Measurements from ENCODE around the gene BRCA2. TPM values are rescaled to one million over a fixed set of nuclear protein-coding genes. Genes with fewer than 3 reads are reported as not detected.

The BRCA2 gene
- total RNA-seq, 1 experiment from 2014 or later = 29.8 TPM

DNA sequence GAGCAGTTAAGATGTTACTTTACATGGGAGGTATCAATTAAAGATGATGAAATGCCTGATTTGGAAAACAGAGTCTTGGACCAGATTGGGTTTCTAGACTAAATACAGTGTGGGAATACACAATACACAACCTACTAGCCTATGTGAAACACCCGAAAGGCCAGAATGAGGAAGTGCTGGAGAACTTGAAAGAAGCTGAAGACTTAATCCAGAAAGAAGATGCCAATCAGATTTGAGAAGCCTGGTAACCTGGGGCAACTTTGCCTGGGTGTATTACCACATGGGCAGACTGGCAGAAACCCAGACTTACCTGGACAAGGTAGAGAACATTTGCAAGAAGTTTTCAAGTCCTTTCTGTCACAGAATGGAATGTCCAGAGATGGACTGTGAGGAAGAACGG lies 69.4 kb downstream of the BRCA2 start:
- BruUV-seq (replicated peaks) = no TSS peak
- no peaks in the 10 kb centered on the region for H3K9me3 Mint-ChIP-seq (ENCODE audit: unreplicated experiment)

DNA sequence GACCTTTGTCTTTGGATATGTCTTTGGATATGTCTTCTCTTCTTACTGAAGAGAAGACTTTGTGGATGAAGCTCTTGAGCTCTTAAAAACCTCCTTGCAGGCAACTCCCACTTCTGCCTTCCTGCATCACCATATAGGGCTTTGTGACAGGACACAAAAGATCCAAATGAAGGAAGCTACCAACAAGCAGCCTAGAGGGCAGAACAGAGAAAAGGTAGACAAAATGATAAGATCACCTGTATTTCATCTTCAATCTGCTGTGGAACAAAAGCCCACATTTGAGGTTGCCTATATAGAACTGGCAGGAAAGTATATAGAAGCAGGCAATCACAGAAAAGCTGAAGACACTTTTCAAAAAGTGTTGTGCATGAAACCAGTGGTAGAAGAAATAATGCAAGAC lies 70.1 kb downstream of the BRCA2 start:
- Histone ChIP-seq H3K9me3 (no peaks in the 10 kb centered on the region), H3K4me3 (ENCODE audit: low read depth, low read length) (no peak overlapping the region), H3K4me1 (no peaks in the 10 kb centered on the region), H3K36me3 (ENCODE audit: control insufficient read depth, insufficient read depth, low read length) (no peaks in the 10 kb centered on the region), H3K27me3 (replicated peaks; ENCODE audit: control insufficient read depth, insufficient read depth, low read length) (no peaks in the 10 kb centered on the region)
- no TSS peak for BruUV-seq (replicated peaks)
- H3K4me3 Mint-ChIP-seq (ENCODE audit: unreplicated experiment) = no peak overlapping the region
- H3K9me3 Mint-ChIP-seq (ENCODE audit: unreplicated experiment) = no peaks in the 10 kb centered on the region
- no peaks in the 10 kb centered on the region for H3K4me1 Mint-ChIP-seq (ENCODE audit: low read depth, unreplicated experiment)
- H3K36me3 Mint-ChIP-seq (ENCODE audit: insufficient read depth, unreplicated experiment) = peaks cover 15% of the 10 kb centered on the region
- intact Hi-C loops (cut with micrococcal nuclease; ENCODE audit: unreplicated experiment) = no loop called here
- DNase-seq = no peak
- H3K27ac Mint-ChIP-seq (ENCODE audit: unreplicated experiment) = no peak overlapping the region
- ChIA-PET CTCF (no interaction called here), POLR2A (no interaction called here)
- TF ChIP-seq, protein P1, sequence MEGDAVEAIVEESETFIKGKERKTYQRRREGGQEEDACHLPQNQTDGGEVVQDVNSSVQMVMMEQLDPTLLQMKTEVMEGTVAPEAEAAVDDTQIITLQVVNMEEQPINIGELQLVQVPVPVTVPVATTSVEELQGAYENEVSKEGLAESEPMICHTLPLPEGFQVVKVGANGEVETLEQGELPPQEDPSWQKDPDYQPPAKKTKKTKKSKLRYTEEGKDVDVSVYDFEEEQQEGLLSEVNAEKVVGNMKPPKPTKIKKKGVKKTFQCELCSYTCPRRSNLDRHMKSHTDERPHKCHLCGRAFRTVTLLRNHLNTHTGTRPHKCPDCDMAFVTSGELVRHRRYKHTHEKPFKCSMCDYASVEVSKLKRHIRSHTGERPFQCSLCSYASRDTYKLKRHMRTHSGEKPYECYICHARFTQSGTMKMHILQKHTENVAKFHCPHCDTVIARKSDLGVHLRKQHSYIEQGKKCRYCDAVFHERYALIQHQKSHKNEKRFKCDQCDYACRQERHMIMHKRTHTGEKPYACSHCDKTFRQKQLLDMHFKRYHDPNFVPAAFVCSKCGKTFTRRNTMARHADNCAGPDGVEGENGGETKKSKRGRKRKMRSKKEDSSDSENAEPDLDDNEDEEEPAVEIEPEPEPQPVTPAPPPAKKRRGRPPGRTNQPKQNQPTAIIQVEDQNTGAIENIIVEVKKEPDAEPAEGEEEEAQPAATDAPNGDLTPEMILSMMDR (IDR thresholded peaks at IDR 0.05; ENCODE audit: insufficient read depth in 1 of 2, low read depth in 1 of 2, low read length in 1 of 2, severe bottlenecking in 1 of 2, unreplicated experiment in 1 of 2) = no peak
- no peaks in the 10 kb centered on the region for H3K27me3 Mint-ChIP-seq (ENCODE audit: insufficient read depth, unreplicated experiment)

More for the DNA sequence above, 69.4 kb downstream of the BRCA2 start:
- ChIA-PET POLR2A (no interaction called here), CTCF (no interaction called here)
- no peaks in the 10 kb centered on the region for H3K9me3 ChIP-seq
- Mint-ChIP-seq H3K4me3 (ENCODE audit: unreplicated experiment) (no peak overlapping the region), H3K4me1 (ENCODE audit: low read depth, unreplicated experiment) (no peaks in the 10 kb centered on the region), H3K36me3 (ENCODE audit: insufficient read depth, unreplicated experiment) (peaks cover 8% of the 10 kb centered on the region), H3K27me3 (ENCODE audit: insufficient read depth, unreplicated experiment) (no peaks in the 10 kb centered on the region), H3K27ac (ENCODE audit: unreplicated experiment) (no peak overlapping the region)
- no peaks in the 10 kb centered on the region for H3K27me3 ChIP-seq (replicated peaks; ENCODE audit: control insufficient read depth, insufficient read depth, low read length)
- no peak overlapping the region for H3K4me3 ChIP-seq (ENCODE audit: low read depth, low read length)
- no peaks in the 10 kb centered on the region for H3K36me3 ChIP-seq (ENCODE audit: control insufficient read depth, insufficient read depth, low read length)
- no peak for DNase-seq
- intact Hi-C loops (cut with micrococcal nuclease; ENCODE audit: unreplicated experiment) = no loop called here
- no peaks in the 10 kb centered on the region for H3K4me1 ChIP-seq
- TF ChIP-seq, protein P1 (IDR thresholded peaks at IDR 0.05; ENCODE audit: insufficient read depth in 1 of 2, low read depth in 1 of 2, low read length in 1 of 2, severe bottlenecking in 1 of 2, unreplicated experiment in 1 of 2) = no peak

DNA sequence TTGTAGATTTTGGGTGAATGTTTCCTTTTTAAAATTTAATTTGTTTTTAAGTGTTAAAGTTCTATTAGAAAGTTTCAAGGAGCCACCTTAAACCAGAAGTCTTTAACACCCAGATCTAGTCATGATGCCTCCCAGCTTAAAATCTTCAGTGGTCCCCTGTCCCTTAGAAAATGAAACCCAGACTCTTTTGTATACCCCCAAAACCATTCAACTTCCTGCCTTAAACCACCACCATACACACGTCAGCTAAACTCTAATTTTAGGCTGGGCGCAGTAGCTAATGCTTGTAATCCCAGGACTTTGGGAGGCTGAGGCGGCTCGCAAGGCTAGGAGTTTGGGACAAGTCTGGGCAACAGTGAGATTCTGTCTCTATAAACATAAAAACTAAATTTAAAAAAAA lies 74.7 kb downstream of the BRCA2 start:
- H3K36me3 ChIP-seq (ENCODE audit: control insufficient read depth, insufficient read depth, low read length) = no peaks in the 10 kb centered on the region
- POLR2A ChIA-PET = no interaction called here
- no peaks in the 10 kb centered on the region for H3K9me3 Mint-ChIP-seq (ENCODE audit: unreplicated experiment)

More for the DNA sequence above, 74.7 kb downstream of the BRCA2 start:
- CTCF ChIA-PET = no interaction called here
- Histone ChIP-seq H3K9me3 (no peaks in the 10 kb centered on the region), H3K4me1 (no peaks in the 10 kb centered on the region), H3K4me3 (ENCODE audit: low read depth, low read length) (no peak overlapping the region), H3K27me3 (replicated peaks; ENCODE audit: control insufficient read depth, insufficient read depth, low read length) (no peaks in the 10 kb centered on the region)
- TF ChIP-seq, protein P1 (IDR thresholded peaks at IDR 0.05; ENCODE audit: insufficient read depth in 1 of 2, low read depth in 1 of 2, low read length in 1 of 2, severe bottlenecking in 1 of 2, unreplicated experiment in 1 of 2) = no peak
- intact Hi-C loops (cut with micrococcal nuclease; ENCODE audit: unreplicated experiment) = no loop called here
- no TSS peak for BruUV-seq (replicated peaks)
- Mint-ChIP-seq H3K4me1 (ENCODE audit: low read depth, unreplicated experiment) (no peaks in the 10 kb centered on the region), H3K27me3 (ENCODE audit: insufficient read depth, unreplicated experiment) (no peaks in the 10 kb centered on the region), H3K4me3 (ENCODE audit: unreplicated experiment) (no peak overlapping the region), H3K27ac (ENCODE audit: unreplicated experiment) (no peak overlapping the region), H3K36me3 (ENCODE audit: insufficient read depth, unreplicated experiment) (peaks cover 32% of the 10 kb centered on the region)
- DNase-seq = no peak
